GM19099 (cell line): ENCODE data around the gene RNU7-1.

Experiments
- POLR2A ChIP-seq: IDR thresholded peaks from 3 replicates; pipeline ENCODE4 v1.6.1; 2011; ENCODE audit warnings: low read depth; ENCODE audit not compliant: insufficient read length; ENCODE audit errors: extremely low read depth

RNU7-1 gene

DNA sequence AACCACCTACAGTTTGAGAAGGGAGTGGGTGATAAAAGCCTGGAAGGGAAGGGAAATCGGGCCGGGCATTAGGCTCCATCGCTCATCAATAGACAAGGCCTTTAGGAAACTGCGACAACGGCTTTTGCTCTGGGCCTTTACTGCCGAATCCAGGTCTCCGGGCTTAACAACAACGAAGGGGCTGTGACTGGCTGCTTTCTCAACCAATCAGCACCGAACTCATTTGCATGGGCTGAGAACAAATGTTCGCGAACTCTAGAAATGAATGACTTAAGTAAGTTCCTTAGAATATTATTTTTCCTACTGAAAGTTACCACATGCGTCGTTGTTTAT, 261 bp upstream of the RNU7-1 start:
- TF ChIP-seq POLR2A = no peak

DNA sequence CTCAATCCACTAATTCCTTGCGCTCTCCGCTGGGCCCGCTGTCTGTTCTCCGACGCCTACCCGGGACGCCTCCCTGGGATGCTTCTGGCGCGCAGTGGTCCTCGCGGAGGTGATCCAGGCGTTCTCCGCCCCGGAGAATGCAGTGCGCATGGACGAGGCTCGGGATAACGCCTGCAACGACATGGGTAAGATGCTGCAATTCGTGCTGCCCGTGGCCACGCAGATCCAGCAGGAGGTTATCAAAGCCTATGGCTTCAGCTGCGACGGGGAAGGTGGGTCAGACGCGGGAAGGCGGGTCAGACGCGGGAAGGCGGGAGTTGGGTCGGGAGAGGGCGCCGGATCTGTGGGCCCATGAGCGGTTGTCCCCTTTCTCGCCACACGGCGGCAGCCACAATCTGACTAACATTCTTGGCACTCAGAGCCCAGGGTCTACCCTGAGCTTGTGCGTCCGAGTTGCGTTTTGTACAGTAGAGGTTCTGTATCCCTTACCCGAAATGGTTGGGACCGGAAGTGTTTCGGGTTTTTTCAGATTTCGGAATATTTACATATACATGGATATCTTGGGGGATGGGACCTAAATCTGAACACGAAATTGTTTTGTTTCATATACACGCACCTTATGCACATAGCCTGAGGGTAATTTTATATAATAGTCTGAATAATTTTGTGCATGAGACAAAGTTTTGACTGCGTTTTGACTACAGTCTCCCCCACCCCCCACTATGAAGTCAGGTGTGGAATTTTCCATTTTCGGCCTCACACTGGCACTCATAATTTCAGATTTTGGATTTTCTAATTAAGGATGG, 968 bp downstream of the RNU7-1 start:
- no peak for TF ChIP-seq POLR2A

DNA sequence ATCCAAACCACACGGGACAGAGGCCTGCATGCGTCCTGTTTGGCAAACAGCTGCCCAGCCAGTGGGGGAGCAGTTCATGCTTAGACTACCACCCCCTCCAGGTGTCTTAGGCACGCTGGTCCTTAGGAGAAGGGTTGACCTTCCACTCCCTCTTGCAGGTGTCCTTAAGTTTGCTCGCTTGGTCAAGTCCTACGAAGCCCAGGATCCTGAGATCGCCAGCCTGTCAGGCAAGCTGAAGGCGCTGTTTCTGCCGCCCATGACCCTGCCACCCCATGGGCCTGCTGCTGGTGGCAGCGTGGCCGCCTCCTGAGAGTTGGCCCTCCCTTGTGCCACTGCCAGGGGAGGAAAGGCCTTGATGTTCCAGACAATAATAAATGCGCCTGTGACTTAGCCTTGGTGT, 2.0 kb downstream of the RNU7-1 start:
- no peak for TF ChIP-seq POLR2A

- peak; percentile 3 for TF ChIP-seq POLR2A
Measured at GRCh38 chr12:6946033-6946919, 2.7 kb downstream of the RNU7-1 start.

DNA sequence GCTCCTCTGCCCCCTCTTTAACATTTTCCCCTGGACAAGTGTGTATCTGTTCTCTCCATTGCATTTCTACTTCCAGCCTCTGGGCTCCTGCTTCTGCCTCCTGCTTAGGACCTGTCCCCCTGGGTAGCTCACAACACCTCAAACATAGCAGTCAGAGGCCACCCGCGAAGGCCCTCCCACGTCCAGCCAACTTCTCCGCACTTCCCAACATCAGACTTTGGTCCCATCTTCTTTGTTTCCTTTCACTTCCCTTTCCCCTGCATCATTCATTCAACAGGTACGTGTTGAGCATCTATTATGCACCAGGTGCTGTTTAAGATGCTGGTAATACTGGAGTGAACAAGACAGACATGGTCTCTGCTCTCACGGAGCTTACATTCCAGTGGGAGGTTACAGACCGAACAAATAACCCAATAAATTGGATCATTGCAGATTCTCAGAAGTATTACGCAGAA, 3.3 kb downstream of the RNU7-1 start:
- no peak for TF ChIP-seq POLR2A

GRCh38 chr12:6947615-6948014, 4.0 kb downstream of the RNU7-1 start:
- no peak for TF ChIP-seq POLR2A

DNA sequence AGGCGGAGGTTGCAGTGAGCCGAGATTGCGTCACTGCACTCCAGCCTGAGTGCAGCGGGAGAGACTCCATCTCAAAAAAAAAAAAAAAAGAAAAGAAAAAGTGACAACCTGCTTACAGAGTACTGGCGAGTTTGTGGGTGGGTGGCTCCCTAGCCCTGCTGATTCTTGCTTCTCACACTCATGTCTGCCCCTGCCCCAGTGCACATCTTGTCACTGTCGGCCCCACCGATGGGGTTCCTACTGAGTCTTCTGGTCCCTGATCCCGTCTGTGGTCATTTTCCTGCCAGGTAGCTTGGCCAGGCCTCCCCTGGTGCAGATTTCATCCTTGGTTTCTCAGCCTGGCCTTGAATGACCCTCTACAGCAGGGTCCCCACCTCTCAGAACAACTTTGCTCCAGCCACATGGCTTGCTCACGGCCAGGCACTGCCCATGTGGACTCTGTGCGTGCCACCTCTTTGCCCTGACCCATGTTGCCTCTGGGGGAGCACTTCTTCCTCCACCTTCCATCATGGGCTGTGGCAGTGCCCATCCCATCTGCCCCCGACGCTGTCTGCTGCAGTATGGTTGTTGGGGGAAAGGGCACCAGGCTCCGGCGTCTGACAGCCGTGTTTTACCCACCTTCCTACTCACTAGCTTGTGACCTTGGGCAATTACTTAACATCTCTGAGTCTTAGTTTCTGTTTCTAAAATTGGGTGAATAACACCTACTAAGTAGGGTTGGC, 5.4 kb downstream of the RNU7-1 start:
- no peak for TF ChIP-seq POLR2A

- TF ChIP-seq POLR2A = no peak
Measured at GRCh38 chr12:6950401-6950801, 6.8 kb downstream of the RNU7-1 start.

- peak; percentile 96 for TF ChIP-seq POLR2A
Measured at GRCh38 chr12:6950811-6951540, 7.4 kb downstream of the RNU7-1 start, which contains the start of gene PTPN6. Gene PTPN6, plus strand, starts transcription at chr12:6951356. Its CDS starts 157 bp downstream, at chr12:6951513.

- no peak for TF ChIP-seq POLR2A
Measured at GRCh38 chr12:6951551-6952120, 8.0 kb downstream of the RNU7-1 start.

DNA sequence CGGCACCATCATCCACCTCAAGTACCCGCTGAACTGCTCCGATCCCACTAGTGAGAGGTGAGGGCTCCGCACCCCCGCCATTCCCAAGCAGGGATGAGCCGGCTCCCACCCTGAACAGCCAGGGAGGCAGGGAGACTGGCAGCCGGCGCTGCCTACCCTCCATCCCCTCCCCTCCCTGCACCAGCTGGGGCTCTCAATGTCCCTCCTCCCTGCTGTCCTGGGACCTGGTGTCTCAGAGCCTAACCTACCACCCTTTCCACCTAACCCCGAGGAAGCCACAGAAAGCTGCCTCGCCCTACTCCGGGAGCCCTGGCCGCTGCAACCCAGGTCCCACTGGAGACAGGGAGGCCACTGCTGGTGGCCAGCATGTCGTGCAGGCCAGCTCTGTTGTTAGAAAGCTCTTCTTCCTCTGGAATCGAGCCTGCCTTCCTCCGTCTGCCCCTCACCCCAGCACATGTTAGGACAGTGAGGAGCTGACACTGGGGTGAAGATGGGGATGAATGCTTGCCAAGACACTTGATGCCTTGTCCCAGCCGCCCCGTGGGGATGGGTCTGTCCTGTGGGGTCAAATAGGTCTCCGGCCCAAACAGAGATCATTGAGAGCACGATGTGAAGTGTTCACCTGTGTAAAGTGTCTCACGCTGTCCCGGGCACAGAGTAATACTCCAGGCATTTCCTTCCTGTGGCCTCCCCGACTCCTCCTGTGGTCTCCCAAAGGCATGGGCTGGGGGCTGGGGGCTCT, 8.7 kb downstream of the RNU7-1 start:
- TF ChIP-seq POLR2A = peak; percentile 57

GRCh38 chr12:6952863-6953441, 9.3 kb downstream of the RNU7-1 start:
- no peak for TF ChIP-seq POLR2A
